GM10248 (cell line): ENCODE data around the gene PFKFB1.

ENCODE experiments used
- CTCF ChIA-PET: fragments of 300-600 bp; sonication (Branson Sonifier 250); formaldehyde crosslinking; extraction: SDS; loops from one replicate; lab custom pipeline; 2021; ENCODE audit warnings: antibody characterized with exemption; lab: Yijun Ruan, JAX
- POLR2A ChIA-PET: fragments of 350-650 bp; sonication (Branson Sonifier 250); formaldehyde crosslinking; extraction: SDS; loops from one replicate; lab custom pipeline; 2020; ENCODE audit warnings: antibody characterized with exemption; lab: Yijun Ruan, JAX
- DNase-seq: peaks from one replicate; pipeline ENCODE4 v3.0.0; 2012; ENCODE audit errors: extremely low spot score
- TF ChIP-seq, protein P1 (sequence below): IDR thresholded peaks from 2 replicates; pipeline ENCODE4 v1.5.1; 2012; ENCODE audit warnings: mild to moderate bottlenecking, low read depth; ENCODE audit errors: extremely low read depth, missing control alignments, control extremely low read depth

PFKFB1 gene

DNA sequence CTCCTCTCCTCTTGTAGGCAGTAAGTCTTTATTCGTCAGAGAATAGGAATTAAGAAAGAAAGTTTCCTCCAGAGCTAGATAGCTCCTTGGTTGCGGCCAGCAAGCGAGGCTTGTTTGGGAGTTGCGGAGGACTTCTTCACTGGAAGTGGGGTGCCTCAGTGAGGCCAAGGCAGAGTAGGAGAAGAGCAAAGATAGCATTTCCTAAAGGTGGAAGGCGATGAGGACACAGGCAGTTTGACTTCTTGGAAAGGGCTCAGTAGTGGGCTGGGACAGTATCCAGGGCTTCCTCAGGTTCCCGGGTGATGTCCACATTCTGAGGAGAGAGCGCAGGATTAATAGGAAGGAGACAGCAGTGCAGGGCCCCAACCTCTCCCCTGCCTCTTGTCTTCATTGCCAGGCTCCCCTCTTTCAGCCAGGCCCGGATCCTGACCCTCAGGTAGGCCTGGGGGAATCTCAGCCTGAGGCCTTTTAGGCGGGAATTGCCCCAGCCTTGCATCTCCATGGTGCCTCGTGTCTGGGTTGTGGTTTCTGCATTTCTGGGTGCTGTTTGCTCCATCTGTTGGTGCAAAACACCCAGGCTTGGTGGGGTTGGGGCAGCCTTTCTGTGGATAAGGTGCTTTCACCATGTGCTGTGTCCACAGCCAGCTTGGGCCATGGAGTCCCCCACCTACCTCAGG, 60.7 kb downstream of the PFKFB1 start:
- TF ChIP-seq, protein P1, sequence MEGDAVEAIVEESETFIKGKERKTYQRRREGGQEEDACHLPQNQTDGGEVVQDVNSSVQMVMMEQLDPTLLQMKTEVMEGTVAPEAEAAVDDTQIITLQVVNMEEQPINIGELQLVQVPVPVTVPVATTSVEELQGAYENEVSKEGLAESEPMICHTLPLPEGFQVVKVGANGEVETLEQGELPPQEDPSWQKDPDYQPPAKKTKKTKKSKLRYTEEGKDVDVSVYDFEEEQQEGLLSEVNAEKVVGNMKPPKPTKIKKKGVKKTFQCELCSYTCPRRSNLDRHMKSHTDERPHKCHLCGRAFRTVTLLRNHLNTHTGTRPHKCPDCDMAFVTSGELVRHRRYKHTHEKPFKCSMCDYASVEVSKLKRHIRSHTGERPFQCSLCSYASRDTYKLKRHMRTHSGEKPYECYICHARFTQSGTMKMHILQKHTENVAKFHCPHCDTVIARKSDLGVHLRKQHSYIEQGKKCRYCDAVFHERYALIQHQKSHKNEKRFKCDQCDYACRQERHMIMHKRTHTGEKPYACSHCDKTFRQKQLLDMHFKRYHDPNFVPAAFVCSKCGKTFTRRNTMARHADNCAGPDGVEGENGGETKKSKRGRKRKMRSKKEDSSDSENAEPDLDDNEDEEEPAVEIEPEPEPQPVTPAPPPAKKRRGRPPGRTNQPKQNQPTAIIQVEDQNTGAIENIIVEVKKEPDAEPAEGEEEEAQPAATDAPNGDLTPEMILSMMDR = no peak
- ChIA-PET POLR2A (no interaction called here), CTCF (no interaction called here)
- DNase-seq = no peak

DNA sequence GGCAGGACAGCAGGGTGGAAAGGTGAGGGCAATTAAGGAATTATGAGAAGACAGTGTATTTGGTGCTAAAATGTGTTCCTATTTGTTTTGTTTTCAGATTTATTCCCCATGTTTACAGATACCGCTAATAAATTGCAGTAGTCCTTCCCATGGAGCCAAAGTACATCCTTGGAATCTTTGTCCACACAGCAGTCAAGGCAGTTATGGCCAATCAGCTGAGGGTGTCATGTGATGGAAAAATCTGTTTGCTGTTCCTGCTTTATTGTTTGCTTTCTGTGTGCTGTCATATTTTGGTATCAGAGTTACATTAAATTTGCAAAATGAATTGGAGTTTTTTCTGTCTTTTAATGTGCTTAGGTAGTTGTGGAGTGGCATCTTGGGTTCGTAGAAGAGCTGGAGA, 62.9 kb downstream of the PFKFB1 start:
- CTCF ChIA-PET = interaction anchor here (1.4 kb wide), 1 partner anchor 69 kb away, joined by 3 read pairs; the partner anchor contains the start of gene APEX2
- TF ChIP-seq, protein P1 = no peak

DNA sequence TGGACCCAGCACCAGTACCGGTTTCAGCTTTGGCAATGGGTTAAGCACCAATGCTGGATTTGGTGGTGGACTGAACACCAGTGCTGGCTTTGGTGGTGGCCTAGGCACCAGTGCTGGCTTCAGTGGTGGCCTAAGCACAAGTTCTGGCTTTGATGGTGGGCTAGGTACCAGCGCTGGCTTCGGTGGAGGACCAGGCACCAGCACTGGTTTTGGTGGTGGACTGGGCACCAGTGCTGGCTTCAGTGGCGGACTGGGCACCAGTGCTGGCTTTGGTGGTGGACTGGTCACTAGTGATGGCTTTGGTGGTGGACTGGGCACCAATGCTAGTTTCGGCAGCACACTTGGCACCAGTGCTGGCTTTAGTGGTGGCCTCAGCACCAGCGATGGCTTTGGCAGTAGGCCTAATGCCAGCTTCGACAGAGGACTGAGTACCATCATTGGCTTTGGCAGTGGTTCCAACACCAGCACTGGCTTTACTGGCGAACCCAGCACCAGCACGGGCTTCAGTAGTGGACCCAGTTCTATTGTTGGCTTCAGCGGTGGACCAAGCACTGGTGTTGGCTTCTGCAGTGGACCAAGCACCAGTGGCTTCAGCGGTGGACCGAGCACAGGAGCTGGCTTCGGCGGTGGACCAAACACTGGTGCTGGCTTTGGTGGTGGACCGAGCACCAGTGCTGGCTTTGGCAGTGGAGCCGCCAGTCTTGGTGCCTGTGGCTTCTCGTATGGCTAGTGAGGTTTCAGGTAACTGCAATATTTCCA, 63.5 kb downstream of the PFKFB1 start:
- TF ChIP-seq, protein P1 = no peak
- POLR2A ChIA-PET = no interaction called here
- CTCF ChIA-PET = interaction anchor here (1.4 kb wide), 1 partner anchor 70 kb away, joined by 3 read pairs; the partner anchor contains the start of gene APEX2
- no peak for DNase-seq

More for the DNA sequence above, 62.9 kb downstream of the PFKFB1 start:
- POLR2A ChIA-PET = no interaction called here
- DNase-seq = no peak

DNA sequence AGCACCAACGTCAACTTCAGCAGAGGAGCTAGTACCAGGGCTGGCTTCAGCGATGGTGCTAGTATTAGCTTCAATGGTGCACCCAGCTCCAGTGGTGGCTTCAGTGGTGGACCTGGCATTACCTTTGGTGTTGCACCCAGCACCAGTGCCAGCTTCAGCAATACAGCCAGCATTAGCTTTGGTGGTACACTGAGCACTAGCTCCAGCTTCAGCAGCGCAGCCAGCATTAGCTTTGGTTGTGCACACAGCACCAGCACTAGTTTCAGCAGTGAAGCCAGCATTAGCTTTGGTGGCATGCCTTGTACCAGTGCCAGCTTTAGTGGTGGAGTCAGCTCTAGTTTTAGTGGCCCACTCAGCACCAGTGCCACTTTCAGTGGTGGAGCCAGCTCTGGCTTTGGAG, 65.1 kb downstream of the PFKFB1 start:
- DNase-seq = no peak
- TF ChIP-seq, protein P1 = no peak
- ChIA-PET POLR2A (no interaction called here), CTCF (interaction anchor here (1.2 kb wide), 1 partner anchor 37 kb away, joined by 3 read pairs; no protein-coding TSS in a partner anchor)

DNA sequence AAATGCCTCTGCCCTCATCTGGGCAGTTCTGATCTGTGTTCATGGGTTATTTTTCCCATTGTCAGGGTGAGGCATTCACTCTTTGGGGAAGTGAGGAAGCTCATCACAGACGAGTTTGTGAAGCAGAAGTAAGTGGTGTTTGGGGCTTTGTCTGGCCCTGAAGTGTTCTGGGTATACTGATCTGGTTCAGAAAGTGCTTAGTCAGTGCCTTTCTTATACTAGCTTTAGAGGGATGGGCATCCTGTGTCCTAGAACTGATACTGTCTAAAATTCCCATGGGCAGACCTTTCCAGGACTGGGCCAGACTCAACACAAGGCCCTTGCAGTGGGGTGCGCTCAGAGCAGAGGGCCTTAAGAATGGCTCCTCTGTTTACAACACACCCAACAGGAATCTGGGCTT, 67.0 kb downstream of the PFKFB1 start:
- TF ChIP-seq, protein P1 = no peak
- ChIA-PET CTCF (no interaction called here), POLR2A (no interaction called here)
- no peak for DNase-seq

DNA sequence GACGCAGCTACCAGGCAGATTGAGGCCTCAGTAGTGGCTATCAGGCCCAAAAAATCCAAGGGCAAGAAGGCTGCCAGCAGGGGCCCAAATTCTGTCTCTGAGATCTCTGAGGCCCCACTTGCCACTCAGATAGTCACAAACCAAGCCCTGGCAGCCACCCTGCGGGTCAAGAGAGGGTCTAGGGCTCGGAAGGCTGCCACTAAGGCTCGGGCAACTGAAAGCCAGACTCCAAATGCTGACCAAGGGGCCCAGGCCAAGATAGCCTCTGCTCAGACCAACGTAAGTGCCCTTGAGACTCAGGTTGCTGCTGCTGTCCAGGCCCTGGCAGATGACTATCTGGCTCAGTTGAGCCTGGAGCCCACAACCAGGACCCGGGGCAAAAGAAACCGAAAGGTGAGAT, 70.6 kb downstream of the PFKFB1 start:
- CTCF ChIA-PET = interaction anchor here (1.3 kb wide), 1 partner anchor 31 kb away, joined by 3 read pairs; no protein-coding TSS in a partner anchor
- POLR2A ChIA-PET = no interaction called here
- no peak for DNase-seq
- TF ChIP-seq, protein P1 = no peak
